H9 (cell line): ENCODE data around the gene ALCAM. TPM values are rescaled to one million over a fixed set of nuclear protein-coding genes. Genes with fewer than 3 reads are reported as not detected.
A peak's percentile ranks its signal among the peaks of the same experiment; 100 is the strongest.

Experiments used
- DNase-seq: peaks from one replicate; pipeline ENCODE4 v3.0.0-alpha.2; 2017
- H2AFZ ChIP-seq: one replicate; pipeline ENCODE4 v1.6.1; 2013; ENCODE audit warnings: mild to moderate bottlenecking, low read length, control low read depth, moderate library complexity
- H2AK5ac ChIP-seq: 2 replicates; pipeline ENCODE4 v1.6.1; 2013; ENCODE audit warnings: low read length, control low read depth, mixed read lengths; ENCODE audit not compliant: insufficient read length
- H2BK120ac ChIP-seq: one replicate; pipeline ENCODE4 v1.6.1; 2013; ENCODE audit warnings: low read depth, mild to moderate bottlenecking, low read length, control low read depth, inconsistent platforms; ENCODE audit not compliant: poor library complexity, severe bottlenecking
- H2BK12ac ChIP-seq: 2 replicates; pipeline ENCODE4 v1.6.1; 2013; ENCODE audit warnings: low read length, control low read depth, mixed read lengths, low read depth; ENCODE audit not compliant: insufficient read length
- H2BK15ac ChIP-seq: 2 replicates; pipeline ENCODE4 v1.6.1; 2013; ENCODE audit warnings: low read depth, low read length, control low read depth
- H2BK20ac ChIP-seq: one replicate; pipeline ENCODE4 v1.6.1; 2013; ENCODE audit warnings: low read depth, mild to moderate bottlenecking, low read length, control low read depth, inconsistent platforms; ENCODE audit not compliant: poor library complexity, severe bottlenecking
- H2BK5ac ChIP-seq: 2 replicates; pipeline ENCODE4 v1.6.1; 2013; ENCODE audit warnings: low read length, control low read depth, mixed read lengths; ENCODE audit not compliant: insufficient read length
- H3K14ac ChIP-seq: 2 replicates; pipeline ENCODE4 v1.6.1; 2013; ENCODE audit warnings: low read length, control low read depth; ENCODE audit not compliant: insufficient read depth
- H3K18ac ChIP-seq: 2 replicates; pipeline ENCODE4 v1.6.1; 2013; ENCODE audit warnings: low read depth, mild to moderate bottlenecking, mixed read lengths, low read length, control low read depth; ENCODE audit not compliant: insufficient read length
- H3K23ac ChIP-seq: 2 replicates; pipeline ENCODE4 v1.6.1; 2013; ENCODE audit warnings: low read length, control low read depth, mixed read lengths, low read depth; ENCODE audit not compliant: insufficient read length
- H3K23me2 ChIP-seq: 2 replicates; pipeline ENCODE4 v1.6.1; 2013; ENCODE audit warnings: low read depth, mild to moderate bottlenecking, mixed read lengths, low read length, control low read depth; ENCODE audit not compliant: insufficient read length, poor library complexity, severe bottlenecking
- H3K27ac ChIP-seq: 2 replicates; pipeline ENCODE4 v1.5.1; 2013; ENCODE audit warnings: low read length, control low read depth, mixed read lengths, low read depth; ENCODE audit not compliant: insufficient read length
- H3K27me3 ChIP-seq: 2 replicates; pipeline ENCODE4 v1.6.1; 2013; ENCODE audit warnings: low read length, control low read depth, inconsistent platforms; ENCODE audit not compliant: insufficient read depth
- H3K4ac ChIP-seq: 2 replicates; pipeline ENCODE4 v1.6.1; 2013; ENCODE audit warnings: low read depth, mild to moderate bottlenecking, control low read depth, inconsistent platforms, low read length, moderate library complexity
- H3K4me1 ChIP-seq: 2 replicates; pipeline ENCODE4 v1.6.1; 2013; ENCODE audit warnings: low read length, control low read depth, inconsistent platforms; ENCODE audit not compliant: insufficient read depth
- H3K4me2 ChIP-seq: 2 replicates; pipeline ENCODE4 v1.6.1; 2013; ENCODE audit warnings: low read length, control low read depth, mixed read lengths; ENCODE audit not compliant: insufficient read length, insufficient read depth
- H3K56ac ChIP-seq: 2 replicates; pipeline ENCODE4 v1.6.1; 2013; ENCODE audit warnings: low read depth, mild to moderate bottlenecking, mixed read lengths, low read length, control low read depth; ENCODE audit not compliant: insufficient read length
- H3K79me1 ChIP-seq: 2 replicates; pipeline ENCODE4 v1.6.1; 2013; ENCODE audit warnings: low read depth, mild to moderate bottlenecking, moderate library complexity, low read length, control low read depth, inconsistent platforms; ENCODE audit not compliant: insufficient read depth, poor library complexity, severe bottlenecking
- H3K79me2 ChIP-seq: 2 replicates; pipeline ENCODE4 v1.6.1; 2013; ENCODE audit warnings: low read length, control low read depth, inconsistent platforms; ENCODE audit not compliant: insufficient read depth
- H3K9ac ChIP-seq: 2 replicates; pipeline ENCODE4 v1.6.1; 2013; ENCODE audit warnings: low read length, control low read depth, mixed read lengths; ENCODE audit not compliant: insufficient read length; ENCODE audit errors: extremely low read depth
- H3K9me3 ChIP-seq: one replicate; pipeline ENCODE4 v1.6.1; 2013; ENCODE audit warnings: low read depth, low read length, inconsistent platforms; ENCODE audit not compliant: control insufficient read depth
- H3T11ph ChIP-seq: one replicate; pipeline ENCODE4 v1.6.1; 2013; ENCODE audit warnings: mild to moderate bottlenecking, low read length, control low read depth, inconsistent platforms
- H4K20me1 ChIP-seq: one replicate; pipeline ENCODE4 v1.6.1; 2013; ENCODE audit not compliant: control insufficient read depth, insufficient read length, insufficient read depth
- H4K5ac ChIP-seq: 2 replicates; pipeline ENCODE4 v1.6.1; 2013; ENCODE audit warnings: low read depth, mild to moderate bottlenecking, mixed read lengths, low read length, control low read depth; ENCODE audit not compliant: insufficient read length
- H4K8ac ChIP-seq: replicated peaks from 2 replicates; pipeline ENCODE4 v1.6.1; 2013; ENCODE audit warnings: low read length, control low read depth, mixed read lengths, low read depth; ENCODE audit not compliant: insufficient read length
- H4K91ac ChIP-seq: 2 replicates; pipeline ENCODE4 v1.6.1; 2013; ENCODE audit warnings: low read depth, mild to moderate bottlenecking, moderate library complexity, mixed read lengths, low read length, control low read depth; ENCODE audit not compliant: insufficient read length
- H3K27ac Mint-ChIP-seq, 3 experiments: 2 replicates in 2 of 3; 3 replicates in 1 of 3; pipeline ENCODE4 v1.8.0; 2020 to 2021; ENCODE audit warnings: mixed read lengths in 3 of 3, mild to moderate bottlenecking in 1 of 3, moderate library complexity in 1 of 3
- H3K27me3 Mint-ChIP-seq: 2 replicates; pipeline ENCODE4 v1.8.0; 2021; ENCODE audit warnings: low read depth, mild to moderate bottlenecking, moderate library complexity, mixed read lengths
- H3K36me3 Mint-ChIP-seq, 3 experiments: 2 replicates in 2 of 3; 3 replicates in 1 of 3; pipeline ENCODE4 v1.8.0; 2020 to 2021; ENCODE audit warnings: low read depth in 3 of 3, mixed read lengths in 3 of 3; ENCODE audit not compliant: insufficient read depth in 1 of 3
- H3K4me1 Mint-ChIP-seq, 2 experiments: 2 replicates each; pipeline ENCODE4 v1.8.0; 2020; ENCODE audit warnings: mixed read lengths in 2 of 2
- H3K4me3 Mint-ChIP-seq, 2 experiments: 2 replicates in 1 of 2; 3 replicates in 1 of 2; pipeline ENCODE4 v1.8.0; 2020 to 2021; ENCODE audit warnings: mild to moderate bottlenecking in 2 of 2, mixed read lengths in 2 of 2, moderate library complexity in 1 of 2
- H3K9me3 Mint-ChIP-seq, 2 experiments: 2 replicates in 1 of 2; 3 replicates in 1 of 2; pipeline ENCODE4 v1.8.0; 2020; ENCODE audit warnings: mild to moderate bottlenecking in 2 of 2, mixed read lengths in 2 of 2, moderate library complexity in 1 of 2
- WGBS: extraction: QIAGEN DNeasy Blood & Tissue Kit; methylation state at CpG from one replicate; pipeline ENCODE4 v1.1.7; 2013; ENCODE audit warnings: missing lambda C conversion rate, low lambda C conversion rate, mixed read lengths; ENCODE audit not compliant: insufficient read length; ENCODE audit errors: extremely low coverage; 5-methylcytosine and 5-hydroxymethylcytosine counted together
- total RNA-seq: library from RNA; stranded (reverse); gene quantifications from 2 replicates; pipeline ENCODE4 v1.2.1, GENCODE V29; 2021
- TF ChIP-seq, protein P1 (sequence below): fragments of 200-600 bp; sonication (generic); conservative IDR thresholded peaks from 3 replicates; pipeline ENCODE4 v1.8.0; 2021; ENCODE audit warnings: antibody characterized with exemption, mild to moderate bottlenecking

ALCAM gene
- total RNA-seq, 1 experiment from 2014 or later = 43.7 TPM

GRCh38 chr3:105365391-105366325 is 1.1 kb upstream of the ALCAM start:
- Histone ChIP-seq H4K8ac (no peak overlapping the region), H3K4me2 (peak overlapping the region; percentile 86), H3K79me2 (no peaks in the 10 kb centered on the region), H3K18ac (peak overlapping the region; percentile 42), H2BK120ac (no peak overlapping the region), H3K4ac (no peak overlapping the region; the same call in 1 of the 2 replicates), H2AK5ac (no peak overlapping the region), H4K20me1 (no peaks in the 10 kb centered on the region), H2AFZ (peak overlapping the region; percentile 56), H2BK20ac (no peak overlapping the region), H4K5ac (no peak overlapping the region), H2BK12ac (no peak overlapping the region), H3K23me2 (peaks cover 40% of the 10 kb centered on the region), H3K9me3 (no peaks in the 10 kb centered on the region), H3T11ph (no peak overlapping the region), H4K91ac (no peak overlapping the region), H3K14ac (peak overlapping the region; percentile 68; the same call in 1 of the 2 replicates), H3K79me1 (no peaks in the 10 kb centered on the region), H3K9ac (peak overlapping the region; percentile 68), H2BK15ac (no peak overlapping the region), H3K4me1 (no peaks in the 10 kb centered on the region), H3K27me3 (no peaks in the 10 kb centered on the region), H3K56ac (no peak overlapping the region), H2BK5ac (no peak overlapping the region), H3K27ac (no peak overlapping the region), H3K23ac (no peak overlapping the region)
- H3K27me3 Mint-ChIP-seq = peaks cover 13% of the 10 kb centered on the region
- DNase-seq = peak; percentile 28
- peak overlapping the region; percentile 93 to 96 (median 93) for H3K27ac Mint-ChIP-seq
- peaks cover 31 to 34% of the 10 kb centered on the region in 2 experiments for H3K4me1 Mint-ChIP-seq
- H3K36me3 Mint-ChIP-seq = peaks cover 0 to 2% (median 0%) of the 10 kb centered on the region in 3 experiments; a peak in 2 of 7 replicates
- WGBS = no CpG with 5 or more reads among the region's 24 CpGs
- TF ChIP-seq, protein P1, sequence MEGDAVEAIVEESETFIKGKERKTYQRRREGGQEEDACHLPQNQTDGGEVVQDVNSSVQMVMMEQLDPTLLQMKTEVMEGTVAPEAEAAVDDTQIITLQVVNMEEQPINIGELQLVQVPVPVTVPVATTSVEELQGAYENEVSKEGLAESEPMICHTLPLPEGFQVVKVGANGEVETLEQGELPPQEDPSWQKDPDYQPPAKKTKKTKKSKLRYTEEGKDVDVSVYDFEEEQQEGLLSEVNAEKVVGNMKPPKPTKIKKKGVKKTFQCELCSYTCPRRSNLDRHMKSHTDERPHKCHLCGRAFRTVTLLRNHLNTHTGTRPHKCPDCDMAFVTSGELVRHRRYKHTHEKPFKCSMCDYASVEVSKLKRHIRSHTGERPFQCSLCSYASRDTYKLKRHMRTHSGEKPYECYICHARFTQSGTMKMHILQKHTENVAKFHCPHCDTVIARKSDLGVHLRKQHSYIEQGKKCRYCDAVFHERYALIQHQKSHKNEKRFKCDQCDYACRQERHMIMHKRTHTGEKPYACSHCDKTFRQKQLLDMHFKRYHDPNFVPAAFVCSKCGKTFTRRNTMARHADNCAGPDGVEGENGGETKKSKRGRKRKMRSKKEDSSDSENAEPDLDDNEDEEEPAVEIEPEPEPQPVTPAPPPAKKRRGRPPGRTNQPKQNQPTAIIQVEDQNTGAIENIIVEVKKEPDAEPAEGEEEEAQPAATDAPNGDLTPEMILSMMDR = no peak
- H3K9me3 Mint-ChIP-seq = no peaks in the 10 kb centered on the region; a peak in 3 of 5 replicates
- H3K4me3 Mint-ChIP-seq = peak overlapping the region; percentile 78 to 92
